ENCODE data around the gene AKR1D1. TPM values are rescaled to one million over a fixed set of nuclear protein-coding genes. Genes with fewer than 3 reads are reported as not detected.

The AKR1D1 gene
- total RNA-seq, 1 donor from 2014 or later, result not detected

DNA sequence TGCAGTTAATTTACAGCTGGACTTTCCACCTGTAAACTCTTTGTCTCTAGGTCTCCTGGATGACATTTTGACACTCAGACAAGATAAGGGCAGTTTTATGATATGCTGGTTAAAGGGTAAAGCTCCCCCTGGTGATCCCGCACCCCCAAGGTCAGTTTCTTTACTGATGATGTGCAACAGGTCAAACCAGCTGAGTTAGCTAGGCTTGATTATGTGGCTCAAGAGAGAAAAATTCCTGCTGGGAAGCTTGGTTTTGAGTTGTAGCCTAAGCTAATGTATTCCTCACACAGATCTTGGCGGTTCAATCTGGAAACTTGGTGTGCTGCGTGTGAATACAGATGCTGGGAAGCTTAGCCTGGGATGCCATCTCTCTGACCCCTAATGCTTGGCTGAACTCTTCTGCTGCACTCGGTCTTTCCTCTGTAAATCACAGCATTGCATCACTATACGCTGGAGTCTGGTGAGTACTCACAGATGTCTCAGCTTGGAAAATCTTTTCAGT is 11.4 kb upstream of the AKR1D1 start:
- Histone ChIP-seq H3K4me3 (no peak overlapping the region), H3K27ac (no peak overlapping the region), H3K4me1 (no peaks in the 10 kb centered on the region), H3K9me3 (no peaks in the 10 kb centered on the region), H3K27me3 (no peaks in the 10 kb centered on the region), H3K36me3 (no peaks in the 10 kb centered on the region)
- TF ChIP-seq, protein P1, sequence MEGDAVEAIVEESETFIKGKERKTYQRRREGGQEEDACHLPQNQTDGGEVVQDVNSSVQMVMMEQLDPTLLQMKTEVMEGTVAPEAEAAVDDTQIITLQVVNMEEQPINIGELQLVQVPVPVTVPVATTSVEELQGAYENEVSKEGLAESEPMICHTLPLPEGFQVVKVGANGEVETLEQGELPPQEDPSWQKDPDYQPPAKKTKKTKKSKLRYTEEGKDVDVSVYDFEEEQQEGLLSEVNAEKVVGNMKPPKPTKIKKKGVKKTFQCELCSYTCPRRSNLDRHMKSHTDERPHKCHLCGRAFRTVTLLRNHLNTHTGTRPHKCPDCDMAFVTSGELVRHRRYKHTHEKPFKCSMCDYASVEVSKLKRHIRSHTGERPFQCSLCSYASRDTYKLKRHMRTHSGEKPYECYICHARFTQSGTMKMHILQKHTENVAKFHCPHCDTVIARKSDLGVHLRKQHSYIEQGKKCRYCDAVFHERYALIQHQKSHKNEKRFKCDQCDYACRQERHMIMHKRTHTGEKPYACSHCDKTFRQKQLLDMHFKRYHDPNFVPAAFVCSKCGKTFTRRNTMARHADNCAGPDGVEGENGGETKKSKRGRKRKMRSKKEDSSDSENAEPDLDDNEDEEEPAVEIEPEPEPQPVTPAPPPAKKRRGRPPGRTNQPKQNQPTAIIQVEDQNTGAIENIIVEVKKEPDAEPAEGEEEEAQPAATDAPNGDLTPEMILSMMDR (IDR thresholded peaks at IDR 0.05), result no peak
- intact Hi-C loops (cut with DNase I), result no loop called here
- no peak for DNase-seq (ENCODE audit: low spot score in 2 of 2)

DNA sequence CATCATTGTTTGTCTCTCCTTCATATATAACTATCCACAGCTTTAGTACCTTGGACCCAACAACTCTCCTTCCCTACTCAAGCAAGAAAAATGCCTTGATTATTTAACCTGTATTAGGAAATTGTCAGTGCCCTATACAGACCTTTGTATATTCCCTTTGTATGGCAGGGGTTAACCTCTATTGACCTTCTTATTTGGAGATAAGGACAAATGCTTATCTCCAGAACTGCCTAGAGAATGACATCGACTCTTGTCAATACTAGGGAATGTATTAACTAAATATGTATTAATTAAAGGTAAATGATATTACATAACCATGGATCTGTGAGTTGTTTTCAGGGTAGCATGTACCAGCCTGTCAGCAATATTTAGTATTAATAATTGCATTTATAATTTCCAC is 10.4 kb upstream of the AKR1D1 start:
- intact Hi-C loops (cut with DNase I), result no loop called here
- no peaks in the 10 kb centered on the region for H3K4me1 ChIP-seq
- no peaks in the 10 kb centered on the region for H3K9me3 ChIP-seq
- no peaks in the 10 kb centered on the region for H3K27me3 ChIP-seq
- H3K36me3 ChIP-seq, result no peaks in the 10 kb centered on the region
- TF ChIP-seq, protein P1 (IDR thresholded peaks at IDR 0.05), result no peak
- H3K27ac ChIP-seq, result no peak overlapping the region
- no peak overlapping the region for H3K4me3 ChIP-seq
- no peak for DNase-seq (ENCODE audit: low spot score in 2 of 2)

DNA sequence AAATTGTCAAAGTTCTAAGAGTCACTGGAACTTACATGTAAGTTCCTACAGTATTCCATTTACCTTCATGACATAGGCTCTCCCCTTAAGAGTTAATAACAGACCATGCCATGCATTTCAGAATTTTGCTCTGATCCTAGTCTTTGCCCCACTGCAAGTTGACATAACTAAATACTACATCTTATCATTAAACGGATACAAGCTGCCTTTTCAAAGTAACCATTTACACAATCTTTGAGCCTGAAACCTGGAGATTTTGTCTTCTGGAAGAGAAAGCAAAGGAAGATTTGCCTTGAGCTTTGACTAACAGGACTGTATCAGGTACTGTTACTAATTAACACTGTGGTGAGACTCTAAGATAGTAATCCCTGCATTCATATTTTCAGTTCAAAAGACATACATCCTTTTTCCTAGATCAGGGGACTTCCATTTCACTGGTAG is 9.3 kb upstream of the AKR1D1 start:
- H3K27me3 ChIP-seq, result no peaks in the 10 kb centered on the region
- no peak overlapping the region for H3K4me3 ChIP-seq
- H3K36me3 ChIP-seq, result no peaks in the 10 kb centered on the region
- no peaks in the 10 kb centered on the region for H3K9me3 ChIP-seq
- TF ChIP-seq, protein P1 (IDR thresholded peaks at IDR 0.05), result no peak
- intact Hi-C loops (cut with DNase I), result no loop called here
- H3K27ac ChIP-seq, result no peak overlapping the region
- no peaks in the 10 kb centered on the region for H3K4me1 ChIP-seq
- no peak for DNase-seq (ENCODE audit: low spot score in 2 of 2)

DNA sequence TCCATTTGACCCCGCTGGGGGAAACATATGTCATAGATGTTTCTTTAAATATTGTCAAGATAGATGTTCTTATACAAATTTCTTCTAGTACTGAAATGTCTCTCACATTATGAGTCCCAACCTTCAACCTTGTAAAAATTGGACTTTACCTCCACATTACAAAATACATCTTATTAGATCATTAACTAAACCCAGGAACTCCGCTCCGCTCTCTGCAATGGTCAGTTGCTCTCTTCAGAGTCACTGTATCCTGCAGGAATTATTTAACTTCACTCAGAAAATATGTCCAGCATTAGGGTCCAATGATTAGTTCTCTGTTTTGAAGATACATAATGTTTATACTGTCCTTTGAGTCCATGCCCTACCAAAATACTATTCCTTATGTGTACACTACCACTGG is 8.5 kb upstream of the AKR1D1 start:
- H3K9me3 ChIP-seq, result no peaks in the 10 kb centered on the region
- no peak overlapping the region for H3K27ac ChIP-seq
- intact Hi-C loops (cut with DNase I), result no loop called here

DNA sequence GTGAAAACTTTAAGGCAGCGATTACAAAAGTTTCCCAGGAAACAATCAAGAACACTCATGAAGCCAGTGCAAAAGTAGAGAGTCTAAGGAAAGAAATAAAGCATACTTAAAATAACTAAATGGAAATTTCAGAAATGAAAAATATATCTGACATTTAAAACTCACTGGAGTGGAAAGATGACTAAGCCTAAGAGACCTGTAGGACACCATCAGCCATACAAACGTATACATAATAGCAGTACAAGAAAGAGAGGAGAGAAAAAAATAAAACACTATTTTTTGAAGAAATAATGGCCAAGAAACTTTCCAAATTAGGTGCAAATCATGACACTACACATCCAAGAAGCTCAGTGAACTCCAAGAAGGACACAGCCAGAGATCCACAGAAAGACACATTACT is 5.4 kb upstream of the AKR1D1 start:
- Histone ChIP-seq H3K27ac (no peak overlapping the region), H3K4me3 (no peak overlapping the region), H3K27me3 (no peaks in the 10 kb centered on the region), H3K36me3 (no peaks in the 10 kb centered on the region), H3K4me1 (no peaks in the 10 kb centered on the region), H3K9me3 (no peaks in the 10 kb centered on the region)
- intact Hi-C loops (cut with DNase I), result no loop called here
- TF ChIP-seq, protein P1 (IDR thresholded peaks at IDR 0.05), result no peak
- no peak for DNase-seq (ENCODE audit: low spot score in 2 of 2)

More for the DNA sequence above, 8.5 kb upstream of the AKR1D1 start:
- H3K27me3 ChIP-seq, result no peaks in the 10 kb centered on the region
- DNase-seq (ENCODE audit: low spot score in 2 of 2), result no peak
- H3K4me3 ChIP-seq, result no peak overlapping the region
- no peaks in the 10 kb centered on the region for H3K4me1 ChIP-seq
- TF ChIP-seq, protein P1 (IDR thresholded peaks at IDR 0.05), result no peak
- H3K36me3 ChIP-seq, result no peaks in the 10 kb centered on the region

DNA sequence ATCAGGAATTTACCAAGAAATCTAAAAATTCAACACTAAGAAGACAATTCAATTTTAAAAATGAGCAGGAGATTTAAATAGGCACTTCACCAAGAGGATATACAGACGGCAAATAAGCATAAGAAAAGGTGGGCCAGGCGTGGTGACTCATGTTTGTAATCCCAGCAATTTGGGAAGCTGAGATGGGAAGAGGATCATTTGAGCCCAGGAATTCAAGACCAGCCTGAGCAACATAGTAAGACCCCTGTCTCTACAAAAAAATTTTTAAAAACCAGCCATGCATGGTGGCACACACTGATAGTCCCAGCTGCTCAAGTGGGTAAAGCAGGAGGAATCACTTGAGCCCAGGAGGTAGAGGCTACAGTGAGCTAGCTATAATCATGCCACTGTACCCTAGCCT is 3.5 kb upstream of the AKR1D1 start:
- Histone ChIP-seq H3K9me3 (no peaks in the 10 kb centered on the region), H3K27me3 (no peaks in the 10 kb centered on the region), H3K4me3 (no peak overlapping the region), H3K36me3 (no peaks in the 10 kb centered on the region), H3K4me1 (no peaks in the 10 kb centered on the region), H3K27ac (no peak overlapping the region)
- intact Hi-C loops (cut with DNase I), result no loop called here
- TF ChIP-seq, protein P1 (IDR thresholded peaks at IDR 0.05), result no peak
- no peak for DNase-seq (ENCODE audit: low spot score in 2 of 2)

Data from ascending aorta (tissue), 2 donors.